ENCODE data around the gene ITGAD. TPM values are rescaled to one million over a fixed set of nuclear protein-coding genes. Genes with fewer than 3 reads are reported as not detected.

Gene ITGAD
- total and polyA plus RNA-seq, 2 of the 8 experiments (the other 6 are each of a cell fraction or from before 2014, with no cell fraction given): 0.06 TPM; not detected in 1

DNA sequence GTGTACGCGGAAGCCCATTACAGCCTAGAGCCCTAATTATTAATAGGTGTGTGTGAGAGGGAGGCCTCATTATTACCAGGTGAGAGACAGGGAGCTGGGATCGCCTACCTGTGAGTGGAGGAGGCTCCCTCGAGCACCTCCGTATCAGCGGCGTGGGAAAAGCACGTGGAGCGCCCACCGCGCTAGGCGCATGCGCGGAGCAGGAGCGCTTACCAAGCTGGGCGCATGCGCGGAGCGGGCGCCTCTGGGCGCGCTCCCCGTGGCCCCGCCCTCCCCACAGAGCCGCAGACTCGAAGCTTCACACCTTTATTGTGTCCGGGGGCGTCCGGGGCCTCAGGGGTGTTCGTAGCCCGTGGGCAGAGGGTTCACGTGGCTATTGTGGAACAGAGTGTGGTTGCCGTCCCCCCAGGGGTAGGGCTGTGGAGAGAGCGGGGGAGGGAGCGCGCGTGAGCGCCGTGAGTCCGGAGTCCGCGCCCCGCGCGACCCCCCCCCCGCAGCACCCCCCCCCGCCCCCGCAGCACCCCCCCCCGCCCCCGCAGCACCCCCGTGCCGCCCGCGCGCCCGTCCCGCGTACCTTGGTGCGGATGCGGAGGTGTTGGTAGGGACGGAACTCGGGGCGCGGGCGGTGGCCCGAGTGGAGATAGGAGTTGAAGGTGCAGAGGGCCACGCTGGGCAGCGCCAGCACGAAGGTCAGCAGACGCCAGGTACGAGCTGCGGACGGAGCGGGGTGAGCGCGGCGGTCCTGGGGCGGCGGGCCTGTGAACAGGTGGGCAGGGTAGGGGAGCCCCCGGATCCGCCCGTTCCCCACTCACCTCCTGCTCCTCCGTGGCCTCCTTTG lies 34.5 kb downstream of the ITGAD start (continued):
- TF ChIP-seq RAD21 (IDR thresholded peaks at IDR 0.05 in 1 of 2, conservative IDR thresholded peaks at IDR 0.05 in 1 of 2; ENCODE audit: low read depth in 2 of 2, low read length in 2 of 2) (no peak), NANOG (IDR thresholded peaks at IDR 0.05; ENCODE audit: insufficient read depth, low read depth, low read length, poor library complexity, severe bottlenecking) (no peak), YY1 (IDR thresholded peaks at IDR 0.05; ENCODE audit: low read depth, low read length) (no peak), RNF2 (IDR thresholded peaks at IDR 0.05; ENCODE audit: borderline replicate concordance, low read depth, low read length, missing control alignments, poor library complexity, severe bottlenecking) (peak; percentile 69), TEAD4 (IDR thresholded peaks at IDR 0.05; ENCODE audit: low read depth, low read length) (no peak), POLR2AphosphoS5 (IDR thresholded peaks at IDR 0.05; ENCODE audit: low read depth, low read length) (no peak), CTBP2 (IDR thresholded peaks at IDR 0.05; ENCODE audit: borderline replicate concordance, insufficient read depth, insufficient read length, low read length) (no peak), CREB1 (IDR thresholded peaks at IDR 0.05) (no peak), SP1 (IDR thresholded peaks at IDR 0.05; ENCODE audit: low read depth, low read length) (no peak), MAFK (IDR thresholded peaks at IDR 0.05; ENCODE audit: low read depth, low read length) (no peak), CHD2 (IDR thresholded peaks at IDR 0.05; ENCODE audit: low read length) (no peak), CBX5 (IDR thresholded peaks at IDR 0.05; ENCODE audit: low read depth, low read length) (no peak), GABPA (IDR thresholded peaks at IDR 0.05; ENCODE audit: borderline replicate concordance, insufficient read depth, low read length) (no peak), HDAC6 (IDR thresholded peaks at IDR 0.05; ENCODE audit: low read depth, low read length) (no peak), CHD1 (IDR thresholded peaks at IDR 0.05; ENCODE audit: low read depth, low read length) (no peak), PHF8 (conservative IDR thresholded peaks at IDR 0.05; ENCODE audit: low read depth, low read length) (no peak), POU5F1 (IDR thresholded peaks at IDR 0.05; ENCODE audit: low read depth, low read length) (no peak), TAF1 (IDR thresholded peaks at IDR 0.05; ENCODE audit: low read depth, low read length) (no peak)
- TF ChIP-seq, protein P1, sequence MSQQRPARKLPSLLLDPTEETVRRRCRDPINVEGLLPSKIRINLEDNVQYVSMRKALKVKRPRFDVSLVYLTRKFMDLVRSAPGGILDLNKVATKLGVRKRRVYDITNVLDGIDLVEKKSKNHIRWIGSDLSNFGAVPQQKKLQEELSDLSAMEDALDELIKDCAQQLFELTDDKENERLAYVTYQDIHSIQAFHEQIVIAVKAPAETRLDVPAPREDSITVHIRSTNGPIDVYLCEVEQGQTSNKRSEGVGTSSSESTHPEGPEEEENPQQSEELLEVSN (IDR thresholded peaks at IDR 0.05): peak; percentile 99
- TF ChIP-seq, protein P2, sequence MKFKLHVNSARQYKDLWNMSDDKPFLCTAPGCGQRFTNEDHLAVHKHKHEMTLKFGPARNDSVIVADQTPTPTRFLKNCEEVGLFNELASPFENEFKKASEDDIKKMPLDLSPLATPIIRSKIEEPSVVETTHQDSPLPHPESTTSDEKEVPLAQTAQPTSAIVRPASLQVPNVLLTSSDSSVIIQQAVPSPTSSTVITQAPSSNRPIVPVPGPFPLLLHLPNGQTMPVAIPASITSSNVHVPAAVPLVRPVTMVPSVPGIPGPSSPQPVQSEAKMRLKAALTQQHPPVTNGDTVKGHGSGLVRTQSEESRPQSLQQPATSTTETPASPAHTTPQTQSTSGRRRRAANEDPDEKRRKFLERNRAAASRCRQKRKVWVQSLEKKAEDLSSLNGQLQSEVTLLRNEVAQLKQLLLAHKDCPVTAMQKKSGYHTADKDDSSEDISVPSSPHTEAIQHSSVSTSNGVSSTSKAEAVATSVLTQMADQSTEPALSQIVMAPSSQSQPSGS (IDR thresholded peaks at IDR 0.05; ENCODE audit: low read length): no peak

All from H1 (cell line).